Aorta (tissue), 5 donors: ENCODE data around the gene PAPSS1. TPM values are rescaled to one million over a fixed set of nuclear protein-coding genes. Genes with fewer than 3 reads are reported as not detected.
"Not testable (repeated sequence)": the region's sequence is repeated elsewhere in the genome, so short reads cannot be mapped to it uniquely, and the experiment has no call there.

Source experiments
- ATAC-seq: fragments of 200-7000 bp; cut with Tn5 transposase; one replicate; pipeline ENCODE4 v1.9.1; 2022; ENCODE audit warnings: moderate library complexity; ENCODE audit not compliant: low FRiP score
- DNase-seq, 2 donors: peaks; one replicate each; pipeline ENCODE4 v3.0.0-alpha.2; 2020
- H3K27ac ChIP-seq, 2 donors: one replicate each; pipeline ENCODE4 v1.5.1; 2013; ENCODE audit warnings: low read length in 2 of 2, mild to moderate bottlenecking in 2 of 2, moderate library complexity in 2 of 2, control low read depth in 1 of 2, inconsistent platforms in 1 of 2, low read depth in 1 of 2
- H3K27me3 ChIP-seq, 2 donors: one replicate each; pipeline ENCODE4 v1.6.1; 2013; ENCODE audit warnings: control low read depth in 1 of 2, low read length in 1 of 2, mild to moderate bottlenecking in 1 of 2, moderate library complexity in 1 of 2; ENCODE audit not compliant: insufficient read depth in 2 of 2, control insufficient read depth in 1 of 2
- H3K36me3 ChIP-seq, 2 donors: one replicate each; pipeline ENCODE4 v1.6.1; 2013; ENCODE audit warnings: control low read depth in 1 of 2, low read length in 1 of 2, mild to moderate bottlenecking in 1 of 2; ENCODE audit not compliant: insufficient read depth in 2 of 2, control insufficient read depth in 1 of 2
- H3K4me1 ChIP-seq, 2 donors: one replicate each; pipeline ENCODE4 v1.6.1; 2013; ENCODE audit warnings: low read length in 2 of 2, control low read depth in 1 of 2, mild to moderate bottlenecking in 1 of 2, moderate library complexity in 1 of 2; ENCODE audit not compliant: insufficient read depth in 2 of 2, control insufficient read depth in 1 of 2
- H3K4me3 ChIP-seq, 2 donors: one replicate each; pipeline ENCODE4 v1.5.1; 2013; ENCODE audit warnings: low read length in 2 of 2, control low read depth in 1 of 2, mild to moderate bottlenecking in 1 of 2
- H3K9me3 ChIP-seq: one replicate; pipeline ENCODE4 v1.6.1; 2013; ENCODE audit warnings: mild to moderate bottlenecking, low read length; ENCODE audit not compliant: control insufficient read depth
- WGBS, 2 donors: extraction: QIAGEN DNeasy Blood & Tissue Kit; methylation state at CpG; one replicate each; pipeline ENCODE4 v1.1.7; 2013; 5-methylcytosine and 5-hydroxymethylcytosine counted together
- intact Hi-C, 2 donors: fragments of 100-400 bp; cut with DNase I; formaldehyde crosslinking; loops; one replicate each; pipeline versions ENCODE4 v1.14.2 to v1.15.0; 2022
- polyA plus RNA-seq, 2 donors: library from polyadenylated mRNA; stranded (reverse); fragments of 200-250 nt; gene quantifications; one replicate each; pipeline ENCODE4 v1.2.3, GENCODE V29; 2013
- total RNA-seq, 2 donors: library from RNA; stranded (reverse); fragmentation: NEBNext Ultra II Directional; extraction: Animal tissue kit (Norgen Biotek cat#: 25700); gene quantifications; one replicate each; pipeline ENCODE4 v1.2.1, GENCODE V29; 2021
- donor health status: healthy with polysubstance abuse.
- donor health status: Bipolar disorder and iron deficiency.
- donor health status: DM: no; HTN: no; CAD: no.
- donor health status: DM: no; HTN: no; CAD: no.
- donor health status: DM: yes; HTN: yes; CAD: no.

The PAPSS1 gene
- total and polyA plus RNA-seq, 4 donors, result 20.4 to 38.5 (median 31.1) TPM

GRCh38 chr4:107736037-107736436 is 16.0 kb upstream of the PAPSS1 start:
- WGBS, 2 donors, result 84 to 86% methylated on average over 3 of the region's 3 CpGs
- H3K9me3 ChIP-seq, result no peaks in the 10 kb centered on the region
- no peaks in the 10 kb centered on the region for H3K4me1 ChIP-seq
- ATAC-seq, result no peak
- DNase-seq, result no peak
- H3K4me3 ChIP-seq, result no peak overlapping the region
- no peak overlapping the region for H3K27ac ChIP-seq
- intact Hi-C loops, result no loop called here
- no peaks in the 10 kb centered on the region for H3K27me3 ChIP-seq
- H3K36me3 ChIP-seq, result no peaks in the 10 kb centered on the region

DNA sequence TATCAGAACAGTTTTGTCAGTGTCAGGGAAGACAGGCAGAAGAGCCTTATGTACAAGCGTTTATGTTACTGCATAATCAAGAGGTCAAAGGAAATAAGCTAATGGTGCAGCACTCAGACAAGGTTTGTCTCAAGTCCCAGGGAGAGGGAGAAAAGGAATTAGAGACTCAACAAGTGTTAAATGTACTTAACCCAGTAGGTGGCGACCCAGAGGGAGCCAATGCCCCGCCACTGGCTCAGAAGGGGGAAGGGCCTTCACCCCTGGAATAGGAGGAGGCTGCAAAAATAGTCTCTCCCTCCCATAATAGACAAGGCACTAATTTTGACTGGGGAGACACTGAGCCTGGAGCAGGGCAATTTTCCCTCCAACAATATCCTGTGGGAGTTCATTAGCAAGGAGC is 14.1 kb upstream of the PAPSS1 start:
- Histone ChIP-seq H3K4me1 (no peaks in the 10 kb centered on the region), H3K4me3 (no peak overlapping the region), H3K9me3 (no peaks in the 10 kb centered on the region), H3K27ac (no peak overlapping the region), H3K27me3 (no peaks in the 10 kb centered on the region), H3K36me3 (no peaks in the 10 kb centered on the region)
- 70 to 74% methylated on average over 3 of the region's 3 CpGs for WGBS, 2 donors
- ATAC-seq, result no peak
- DNase-seq, result no peak
- intact Hi-C loops, result no loop called here

GRCh38 chr4:107733431-107733925 is 13.4 kb upstream of the PAPSS1 start:
- DNase-seq (no peak), ATAC-seq (no peak)
- intact Hi-C loops, result no loop called here
- H3K4me3 ChIP-seq, result no peak overlapping the region
- no peaks in the 10 kb centered on the region for H3K27me3 ChIP-seq
- no peaks in the 10 kb centered on the region for H3K4me1 ChIP-seq
- H3K27ac ChIP-seq, result no peak overlapping the region
- no peaks in the 10 kb centered on the region for H3K36me3 ChIP-seq
- no peaks in the 10 kb centered on the region for H3K9me3 ChIP-seq
- 55 to 62% methylated on average over 7 of the region's 7 CpGs for WGBS, 2 donors

- H3K27me3 ChIP-seq, ATAC-seq, H3K4me3 ChIP-seq, H3K27ac ChIP-seq, H3K4me1 ChIP-seq, H3K9me3 ChIP-seq, H3K36me3 ChIP-seq, DNase-seq: not testable (repeated sequence)
- WGBS, 2 donors, result 13 to 17% methylated on average over 4 of the region's 4 CpGs
- intact Hi-C loops, result loop anchor here in 1 of 2 donors (10.0 kb wide), 2 partner anchors 96 to 266 kb away; partner anchors contain the start of gene SGMS2
Observed at GRCh38 chr4:107729050-107729449, 9.0 kb upstream of the PAPSS1 start.

- H3K9me3 ChIP-seq, H3K4me1 ChIP-seq, H3K4me3 ChIP-seq, H3K27me3 ChIP-seq, H3K27ac ChIP-seq, DNase-seq, ATAC-seq, H3K36me3 ChIP-seq: not testable (repeated sequence)
- intact Hi-C loops, result loop anchor here in 1 of 2 donors (10.0 kb wide), 2 partner anchors 98 to 268 kb away; partner anchors contain the start of gene SGMS2
- 85 to 91% methylated on average over 3 of the region's 3 CpGs for WGBS, 2 donors
Observed at GRCh38 chr4:107726131-107726925, 6.3 kb upstream of the PAPSS1 start.

- ATAC-seq, result no peak
- WGBS, 2 donors, result 90 to 93% methylated on average over 3 of the region's 3 CpGs
- intact Hi-C loops, result loop anchor here in 1 of 2 donors (10.0 kb wide), 2 partner anchors 99 to 269 kb away; partner anchors contain the start of gene SGMS2
Observed at GRCh38 chr4:107725281-107725859, 5.3 kb upstream of the PAPSS1 start.

GRCh38 chr4:107723331-107723730 is 3.3 kb upstream of the PAPSS1 start:
- H3K36me3 ChIP-seq, H3K9me3 ChIP-seq, H3K27me3 ChIP-seq, H3K4me3 ChIP-seq, H3K4me1 ChIP-seq, ATAC-seq, H3K27ac ChIP-seq, DNase-seq: not testable (repeated sequence)
- intact Hi-C loops, result loop anchor here in 1 of 2 donors (10.0 kb wide), 2 partner anchors 101 to 271 kb away; partner anchors contain the start of gene SGMS2
- 82 to 95% methylated on average over 1 of the region's 1 CpG for WGBS, 2 donors

More at GRCh38 chr4:107725281-107725859, 5.3 kb upstream of the PAPSS1 start:
- Histone ChIP-seq H3K9me3 (no peaks in the 10 kb centered on the region), H3K27me3 (no peaks in the 10 kb centered on the region), H3K4me1 (no peaks in the 10 kb centered on the region), H3K27ac (no peak overlapping the region), H3K36me3 (no peaks in the 10 kb centered on the region), H3K4me3 (no peak overlapping the region)
- no peak for DNase-seq

GRCh38 chr4:107721436-107722100 is 1.5 kb upstream of the PAPSS1 start:
- intact Hi-C loops, result loop anchor here in 1 of 2 donors (10.0 kb wide), 2 partner anchors 103 to 273 kb away; partner anchors contain the start of gene SGMS2
- Histone ChIP-seq H3K27me3 (no peaks in the 10 kb centered on the region), H3K36me3 (no peaks in the 10 kb centered on the region), H3K4me3 (no peak overlapping the region), H3K27ac (no peak overlapping the region), H3K9me3 (no peaks in the 10 kb centered on the region), H3K4me1 (peaks cover 0 to 2% of the 10 kb centered on the region in 2 donors)
- WGBS, 2 donors, result 56 to 59% methylated on average over 9 of the region's 9 CpGs
- ATAC-seq (no peak), DNase-seq (no peak)
